B cell (primary cell): ENCODE data around the gene DAG1. TPM values are rescaled to one million over a fixed set of nuclear protein-coding genes. Genes with fewer than 3 reads are reported as not detected.

Source experiments
- ATAC-seq: fragments of 200-7000 bp; cut with Tn5 transposase; one replicate; pipeline ENCODE4 v1.10.0; 2021; ENCODE audit warnings: low read depth, mild to moderate bottlenecking, moderate number of reproducible peaks, moderate library complexity
- CTCF ChIA-PET: fragments of 350-600 bp; sonication (Branson Sonifier 250); formaldehyde crosslinking; loops from one replicate; lab custom pipeline; 2021; ENCODE audit warnings: antibody characterized with exemption, inconsistent platforms; lab: Charles Lee
- POLR2A ChIA-PET: fragments of 350-600 bp; sonication (Branson Sonifier 250); formaldehyde crosslinking; loops from one replicate; lab custom pipeline; 2021; ENCODE audit warnings: antibody characterized with exemption; lab: Charles Lee
- DNase-seq: peaks from one replicate; pipeline ENCODE4 v3.0.0; 2013
- H2AFZ ChIP-seq: 2 replicates; pipeline ENCODE4 v1.6.1; 2012; ENCODE audit warnings: mild to moderate bottlenecking, low read depth, low read length; ENCODE audit not compliant: insufficient read depth, poor library complexity, severe bottlenecking
- H3K27ac ChIP-seq, 2 donors: 1 replicate in 1 of 2; 2 replicates in 1 of 2; pipeline ENCODE4 v1.5.1; 2012 to 2013; ENCODE audit warnings: low read length in 2 of 2, mild to moderate bottlenecking in 2 of 2, moderate library complexity in 1 of 2
- H3K27me3 ChIP-seq, 4 experiments: fragments of 200-600 bp in 1 of 4; sonication (generic) in 1 of 4; replicated peaks in 1 of 4; 1 replicate in 2 of 4; 2 replicates in 2 of 4; pipeline versions ENCODE4 v1.6.1 to v1.7.0; 2013 to 2016; ENCODE audit warnings: low read length in 3 of 4, mild to moderate bottlenecking in 2 of 4, mixed read lengths in 1 of 4, moderate library complexity in 1 of 4; ENCODE audit not compliant: insufficient read depth in 4 of 4, control insufficient read depth in 3 of 4; ENCODE audit errors: control extremely low read depth in 1 of 4
- H3K36me3 ChIP-seq, 2 experiments: replicated peaks in 1 of 2; 1 replicate in 1 of 2; 2 replicates in 1 of 2; pipeline versions ENCODE4 v1.6.1 to v1.7.1; 2013; ENCODE audit warnings: low read length in 1 of 2; ENCODE audit not compliant: insufficient read depth in 2 of 2, control insufficient read depth in 1 of 2; ENCODE audit errors: control extremely low read depth in 1 of 2, extremely low read depth in 1 of 2
- H3K4me1 ChIP-seq, 2 donors: fragments of 200-600 bp in 1 of 2; sonication (generic) in 1 of 2; 1 replicate in 1 of 2; 2 replicates in 1 of 2; pipeline versions ENCODE4 v1.5.1 to v1.6.1; 2013 to 2017; ENCODE audit warnings: low read length in 2 of 2; ENCODE audit not compliant: control insufficient read depth in 2 of 2, insufficient read depth in 2 of 2
- H3K4me2 ChIP-seq: replicated peaks from 2 replicates; pipeline ENCODE3; 2012; ENCODE audit warnings: mild to moderate bottlenecking, low read depth, low read length; ENCODE audit not compliant: poor library complexity, severe bottlenecking
- H3K4me3 ChIP-seq, 5 experiments: fragments of 200-600 bp in 1 of 5; sonication (generic) in 1 of 5; 1 replicate in 3 of 5; 2 replicates in 2 of 5; pipeline versions ENCODE4 v1.5.1 to v1.7.0; 2011 to 2016; ENCODE audit warnings: low read length in 4 of 5, mild to moderate bottlenecking in 4 of 5, low read depth in 2 of 5, control low read depth in 1 of 5, moderate library complexity in 1 of 5; ENCODE audit not compliant: insufficient read depth in 1 of 5; ENCODE audit errors: control extremely low read depth in 1 of 5, extremely low read depth in 1 of 5
- H3K79me2 ChIP-seq: fragments of 200-600 bp; sonication (generic); one replicate; pipeline ENCODE4 v1.6.0; 2016; ENCODE audit warnings: low read length; ENCODE audit not compliant: control insufficient read depth, insufficient read depth
- H3K9ac ChIP-seq: fragments of 200-600 bp; sonication (generic); 2 replicates; pipeline ENCODE4 v1.6.1; 2017; ENCODE audit warnings: mild to moderate bottlenecking, low read length, moderate library complexity
- H3K9me3 ChIP-seq, 3 donors: one replicate each; pipeline versions ENCODE4 v1.6.1 to v1.7.1; 2013; ENCODE audit warnings: low read length in 2 of 3; ENCODE audit not compliant: control insufficient read depth in 2 of 3, insufficient read depth in 1 of 3; ENCODE audit errors: control extremely low read depth in 1 of 3
- H4K20me1 ChIP-seq: 2 replicates; pipeline ENCODE4 v1.6.0; 2012; ENCODE audit warnings: mild to moderate bottlenecking, low read length; ENCODE audit not compliant: insufficient read depth, control insufficient read depth, poor library complexity, severe bottlenecking
- H3K27ac Mint-ChIP-seq: one replicate; pipeline ENCODE4 v1.8.0; 2021; ENCODE audit warnings: mixed read lengths
- H3K27me3 Mint-ChIP-seq: one replicate; pipeline ENCODE4 v1.8.0; 2021; ENCODE audit warnings: mixed read lengths
- H3K4me1 Mint-ChIP-seq: one replicate; pipeline ENCODE4 v1.8.0; 2021; ENCODE audit warnings: mixed read lengths
- H3K4me3 Mint-ChIP-seq: one replicate; pipeline ENCODE4 v1.8.0; 2021; ENCODE audit warnings: mixed read lengths
- H3K9me3 Mint-ChIP-seq: one replicate; pipeline ENCODE4 v1.8.0; 2022; ENCODE audit warnings: mixed read lengths; ENCODE audit not compliant: insufficient read depth
- CTCF ChIP-seq: fragments of 200-600 bp; IDR thresholded peaks from one replicate; pipeline ENCODE4 v1.8.0; 2022; ENCODE audit warnings: antibody characterized with exemption, mild to moderate bottlenecking
- EZH2 ChIP-seq: IDR thresholded peaks from 2 replicates; pipeline ENCODE4 v1.6.1; 2012; ENCODE audit warnings: borderline replicate concordance, low read depth, mild to moderate bottlenecking, moderate library complexity, low read length; ENCODE audit not compliant: insufficient read depth, poor library complexity, severe bottlenecking
- WGBS: methylation state at CpG from one replicate; pipeline ENCODE4 v1.1.5; 2013; ENCODE audit warnings: missing lambda C conversion rate; ENCODE audit not compliant: insufficient coverage; 5-methylcytosine and 5-hydroxymethylcytosine counted together
- intact Hi-C: fragments of 100-400 bp; cut with micrococcal nuclease; formaldehyde crosslinking; loops from one replicate; pipeline ENCODE4 v1.10.0; 2022
- polyA plus RNA-seq: library from polyadenylated mRNA; depleted of rRNA; stranded (reverse); fragments of >200 nt; gene quantifications from 2 replicates; pipeline ENCODE4 v1.2.3, GENCODE V29; 2012
- total RNA-seq, 2 donors: library from RNA; stranded (reverse); fragments of 120-200 nt in 1 of 2; gene quantifications; 1 replicate in 1 of 2; 2 replicates in 1 of 2; pipeline versions ENCODE4 v1.2.3 to v1.2.4, GENCODE V29; 2013 to 2022

DAG1 gene
- total and polyA plus RNA-seq, 2 donors (not counting 1 experiment from before 2014, with no cell fraction given): 9.6 to 27.2 TPM

- Histone ChIP-seq H4K20me1 (peaks cover 18% of the 10 kb centered on the region), H2AFZ (no peak overlapping the region), H3K36me3 (peaks cover 0 to 35% of the 10 kb centered on the region in 2 experiments), H3K4me3 (no peak overlapping the region), H3K4me2 (no peak overlapping the region), H3K27ac (no peak overlapping the region), H3K4me1 (no peaks in the 10 kb centered on the region), H3K27me3 (no peaks in the 10 kb centered on the region), H3K79me2 (peaks cover 17% of the 10 kb centered on the region), H3K9ac (no peak overlapping the region), H3K9me3 (no peaks in the 10 kb centered on the region)
- Mint-ChIP-seq H3K27ac (no peak overlapping the region), H3K4me1 (no peaks in the 10 kb centered on the region), H3K9me3 (no peaks in the 10 kb centered on the region), H3K4me3 (no peak overlapping the region), H3K27me3 (no peaks in the 10 kb centered on the region)
- no peak for ATAC-seq
- intact Hi-C loops: no loop called here
- CTCF ChIA-PET: interaction anchor here (1.5 to 2.8 kb wide), 2 partner anchors 9 to 141 kb away, joined by 5 to 11 read pairs; no protein-coding TSS in a partner anchor
- WGBS: 97% methylated on average over 10 of the region's 10 CpGs
- DNase-seq: no peak
- TF ChIP-seq CTCF: no peak
- no peak for TF ChIP-seq EZH2
- POLR2A ChIA-PET: no interaction called here
These were observed 61.2 kb downstream of the DAG1 start for GRCh38 chr3:49531218-49531617.

GRCh38 chr3:49531715-49532114 is 61.6 kb downstream of the DAG1 start:
- H3K36me3 ChIP-seq: peaks cover 0 to 35% of the 10 kb centered on the region in 2 experiments
- no peaks in the 10 kb centered on the region for H3K9me3 Mint-ChIP-seq
- H3K4me2 ChIP-seq: no peak overlapping the region
- no peak overlapping the region for H3K27ac Mint-ChIP-seq
- no peak overlapping the region for H3K4me3 ChIP-seq
- DNase-seq (no peak), ATAC-seq (no peak)
- no peak for TF ChIP-seq CTCF
- no peak for TF ChIP-seq EZH2
- 92% methylated on average over 16 of the region's 16 CpGs for WGBS
- H3K4me1 ChIP-seq: no peaks in the 10 kb centered on the region
- ChIA-PET CTCF (interaction anchor here (1.5 to 2.8 kb wide), 2 partner anchors 8 to 140 kb away, joined by 5 to 11 read pairs; no protein-coding TSS in a partner anchor), POLR2A (no interaction called here)
- H3K27ac ChIP-seq: no peak overlapping the region
- H3K9me3 ChIP-seq: no peaks in the 10 kb centered on the region
- H2AFZ ChIP-seq: no peak overlapping the region
- no peak overlapping the region for H3K4me3 Mint-ChIP-seq
- no peaks in the 10 kb centered on the region for H3K27me3 ChIP-seq
- no peak overlapping the region for H3K9ac ChIP-seq
- peaks cover 18% of the 10 kb centered on the region for H4K20me1 ChIP-seq
- no peaks in the 10 kb centered on the region for H3K4me1 Mint-ChIP-seq
- no peaks in the 10 kb centered on the region for H3K27me3 Mint-ChIP-seq
- H3K79me2 ChIP-seq: peaks cover 13% of the 10 kb centered on the region
- intact Hi-C loops: no loop called here
